SK-N-SH treated with all-trans-retinoic acid at 6 μM for 48 hours (cell line): Measurements from ENCODE around the gene HMCN2.

Experiments
- ESRRG ChIP-seq: fragments of 250-450 bp; sonication (Bioruptor Pico); IDR thresholded peaks from 2 replicates; pipeline ENCODE4 v1.6.1; 2021; ENCODE audit warnings: mild to moderate bottlenecking
- OSR1 ChIP-seq: fragments of 250-450 bp; sonication (Bioruptor Pico); IDR thresholded peaks from 2 replicates; pipeline ENCODE4 v1.8.0; 2022; ENCODE audit warnings: moderate library complexity, mild to moderate bottlenecking, inconsistent platforms
- ZFP30 ChIP-seq: fragments of 450-650 bp; formaldehyde crosslinking; IDR thresholded peaks from 2 replicates; pipeline ENCODE4 v1.5.0; 2022; ENCODE audit warnings: mild to moderate bottlenecking, moderate library complexity
- ZNF70 ChIP-seq: fragments of 450-650 bp; formaldehyde crosslinking; IDR thresholded peaks from 2 replicates; pipeline ENCODE4 v1.5.0; 2020; ENCODE audit warnings: mild to moderate bottlenecking, moderate library complexity
- ZNF8 ChIP-seq: fragments of 450-650 bp; formaldehyde crosslinking; IDR thresholded peaks from 2 replicates; pipeline ENCODE4 v1.5.0; 2020; ENCODE audit warnings: mild to moderate bottlenecking, moderate library complexity

DNA sequence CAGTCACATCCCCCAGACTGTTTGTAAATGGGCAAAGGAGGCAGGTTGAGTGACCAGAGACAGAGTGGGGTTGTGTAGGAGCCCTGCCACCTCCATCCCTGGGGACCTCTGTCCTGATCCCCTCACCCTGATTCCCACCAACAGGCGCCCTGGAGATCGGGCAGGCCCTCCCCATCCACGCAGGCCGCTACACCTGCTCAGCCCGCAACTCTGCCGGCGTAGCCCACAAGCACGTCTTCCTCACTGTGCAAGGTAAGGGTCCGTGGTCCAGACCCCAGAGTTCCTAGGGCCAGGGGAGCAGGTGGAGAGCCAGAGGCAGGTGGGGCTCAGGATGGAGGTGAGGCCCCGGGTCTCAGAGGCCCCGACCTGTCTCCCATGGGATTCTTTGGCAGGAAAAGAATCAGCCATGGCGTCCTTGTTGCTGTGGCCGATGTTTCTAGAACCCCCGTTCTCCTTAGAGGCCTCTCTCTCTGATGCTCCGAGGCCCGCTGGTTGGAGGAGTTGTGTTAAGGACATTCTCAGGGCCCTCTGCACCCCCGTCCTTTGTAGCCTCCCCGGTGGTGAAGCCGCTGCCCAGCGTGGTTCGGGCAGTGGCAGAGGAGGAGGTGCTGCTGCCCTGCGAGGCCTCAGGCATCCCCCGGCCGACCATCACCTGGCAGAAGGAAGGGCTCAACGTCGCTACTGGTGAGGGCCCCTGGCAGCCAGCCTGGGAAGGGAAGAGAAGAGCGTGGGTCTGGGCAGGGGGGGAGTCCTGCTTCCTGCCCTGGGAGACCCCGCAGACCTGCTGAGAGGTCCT, 137.3 kb downstream of the HMCN2 start:
- TF ChIP-seq ESRRG (CRISPR knock-in tag): no peak
- no peak for TF ChIP-seq ZNF70
- TF ChIP-seq ZFP30 (CRISPR knock-in tag): no peak
- TF ChIP-seq OSR1: no peak
- no peak for TF ChIP-seq ZNF8 (CRISPR knock-in tag)
